AG10803 (cell line): Measurements from ENCODE around the gene CD226.
A peak's percentile ranks its signal among the peaks of the same experiment; 100 is the strongest.

ENCODE experiments used
- DNase-seq: peaks from one replicate; pipeline ENCODE4 v3.0.0; 2010; ENCODE audit warnings: low read depth
- H3K4me3 ChIP-seq: 2 replicates; pipeline ENCODE4 v1.5.1; 2011; ENCODE audit warnings: mild to moderate bottlenecking, low read length, control low read depth
- CTCF ChIP-seq: conservative IDR thresholded peaks from 2 replicates; pipeline ENCODE4 v1.5.1; 2011; ENCODE audit warnings: mild to moderate bottlenecking, low read length, control low read depth, inconsistent platforms

CD226 gene

GRCh38 chr18:69956057-69956456, 8.4 kb upstream of the CD226 start:
- TF ChIP-seq CTCF = no peak
- DNase-seq = peak; percentile 64
- H3K4me3 ChIP-seq = no peak overlapping the region

GRCh38 chr18:69954719-69955480, 7.2 kb upstream of the CD226 start:
- no peak for TF ChIP-seq CTCF
- H3K4me3 ChIP-seq = no peak overlapping the region
- peak; percentile 15 for DNase-seq

GRCh38 chr18:69953191-69953590, 5.5 kb upstream of the CD226 start:
- DNase-seq = no peak
- TF ChIP-seq CTCF = no peak
- no peak overlapping the region for H3K4me3 ChIP-seq

GRCh38 chr18:69951182-69951581, 3.5 kb upstream of the CD226 start:
- no peak for TF ChIP-seq CTCF
- peak; percentile 76 for DNase-seq
- no peak overlapping the region for H3K4me3 ChIP-seq

GRCh38 chr18:69949538-69949936, 1.9 kb upstream of the CD226 start:
- no peak overlapping the region for H3K4me3 ChIP-seq

GRCh38 chr18:69948919-69949537, 1.4 kb upstream of the CD226 start:
- no peak for DNase-seq
- no peak for TF ChIP-seq CTCF
- H3K4me3 ChIP-seq = no peak overlapping the region

More at GRCh38 chr18:69949538-69949936, 1.9 kb upstream of the CD226 start:
- no peak for DNase-seq
- no peak for TF ChIP-seq CTCF

- DNase-seq = no peak
- H3K4me3 ChIP-seq = no peak overlapping the region
- no peak for TF ChIP-seq CTCF
Observed at GRCh38 chr18:69948256-69948655, 583 bp upstream of the CD226 start.
